Mucosa of rectum (tissue), 2 donors: ENCODE data around the gene EEF1AKMT2.
A peak's percentile ranks its signal among the peaks of the same experiment; 100 is the strongest.

Experiments used
- H3K27ac ChIP-seq, 2 donors: one replicate each; pipeline ENCODE4 v1.7.0; 2013; ENCODE audit warnings: inconsistent platforms in 2 of 2, low read depth in 2 of 2, low read length in 2 of 2
- H3K27me3 ChIP-seq, 2 donors: one replicate each; pipeline ENCODE4 v1.7.0; 2013; ENCODE audit warnings: low read length in 2 of 2; ENCODE audit not compliant: control insufficient read depth in 2 of 2, insufficient read depth in 2 of 2
- H3K36me3 ChIP-seq, 2 donors: one replicate each; pipeline ENCODE4 v1.7.0; 2013; ENCODE audit warnings: low read length in 2 of 2; ENCODE audit not compliant: control insufficient read depth in 2 of 2, insufficient read depth in 2 of 2
- H3K4me1 ChIP-seq, 2 donors: one replicate each; pipeline ENCODE4 v1.7.0; 2013; ENCODE audit warnings: low read length in 2 of 2, mild to moderate bottlenecking in 1 of 2; ENCODE audit not compliant: control insufficient read depth in 2 of 2, insufficient read depth in 2 of 2
- H3K4me3 ChIP-seq, 2 donors: one replicate each; pipeline ENCODE4 v1.7.0; 2013; ENCODE audit warnings: low read length in 2 of 2
- H3K9ac ChIP-seq, 2 donors: one replicate each; pipeline ENCODE4 v1.7.0; 2013; ENCODE audit warnings: low read length in 2 of 2, low read depth in 1 of 2, mild to moderate bottlenecking in 1 of 2
- H3K9me3 ChIP-seq, 2 donors: one replicate each; pipeline ENCODE4 v1.7.0; 2013; ENCODE audit warnings: low read length in 2 of 2; ENCODE audit not compliant: control insufficient read depth in 2 of 2
- donor health status: healthy.
- donor health status: Normal muscosa, but diverticular disease.

Gene EEF1AKMT2

GRCh38 chr10:124732931-124733570 is 58.6 kb downstream of the EEF1AKMT2 start:
- no peaks in the 10 kb centered on the region for H3K9me3 ChIP-seq
- peaks cover 81 to 83% of the 10 kb centered on the region in 2 donors for H3K4me1 ChIP-seq
- H3K27me3 ChIP-seq = no peaks in the 10 kb centered on the region
- peak overlapping the region in 1 of 2 donors; percentile 4 for H3K4me3 ChIP-seq
- peaks cover 0 to 6% of the 10 kb centered on the region in 2 donors for H3K36me3 ChIP-seq
- peak overlapping the region in 1 of 2 donors; percentile 36 for H3K9ac ChIP-seq
- H3K27ac ChIP-seq = peak overlapping the region; percentile 59 to 69

DNA sequence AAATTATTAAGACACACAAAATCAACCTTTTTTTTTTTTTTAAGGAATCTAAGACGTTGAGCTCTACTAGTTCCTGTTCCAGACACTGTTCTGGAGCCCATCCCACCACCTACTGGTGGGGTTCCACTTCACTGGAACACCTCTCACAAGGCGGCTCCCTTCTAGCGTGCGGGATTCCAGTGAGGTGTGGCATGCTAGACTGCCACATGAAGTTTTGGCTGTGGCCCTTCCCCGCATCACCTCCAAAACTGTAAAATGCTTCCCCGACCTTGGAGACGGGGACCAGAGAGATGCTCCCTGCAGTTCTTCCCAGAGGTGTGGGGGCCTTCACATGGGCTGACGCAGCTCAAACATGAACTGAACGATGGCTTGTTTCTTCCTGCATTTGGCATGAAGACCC is 60.1 kb downstream of the EEF1AKMT2 start:
- peaks cover 78 to 81% of the 10 kb centered on the region in 2 donors for H3K4me1 ChIP-seq
- H3K27ac ChIP-seq = peak overlapping the region in 1 of 2 donors; percentile 27
- H3K9ac ChIP-seq = no peak overlapping the region
- H3K4me3 ChIP-seq = no peak overlapping the region
- H3K9me3 ChIP-seq = no peaks in the 10 kb centered on the region
- peaks cover 0 to 6% of the 10 kb centered on the region in 2 donors for H3K36me3 ChIP-seq
- no peaks in the 10 kb centered on the region for H3K27me3 ChIP-seq

DNA sequence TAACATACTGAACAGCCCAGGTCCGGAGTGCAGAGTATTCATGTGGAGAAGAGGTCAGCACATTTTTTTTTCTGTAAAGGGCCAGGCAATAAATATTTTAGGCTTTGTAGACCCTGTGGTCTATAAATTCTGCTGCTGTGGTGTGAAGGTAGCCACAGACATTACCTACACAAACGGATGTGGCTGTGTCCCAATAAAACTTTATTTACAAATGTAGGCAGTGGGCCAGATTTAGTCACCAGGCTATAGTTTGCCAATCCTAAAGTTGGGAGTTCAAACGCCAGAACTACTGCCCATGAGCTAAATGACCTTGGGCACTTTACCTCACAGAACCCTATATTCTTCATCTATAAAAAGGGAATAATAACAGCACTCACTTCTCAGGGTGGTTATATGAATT is 60.9 kb downstream of the EEF1AKMT2 start:
- H3K4me1 ChIP-seq = peaks cover 71 to 81% of the 10 kb centered on the region in 2 donors
- no peak overlapping the region for H3K4me3 ChIP-seq
- H3K27ac ChIP-seq = peak overlapping the region in 1 of 2 donors; percentile 27

GRCh38 chr10:124728830-124729661 is 62.6 kb downstream of the EEF1AKMT2 start:
- H3K4me1 ChIP-seq = peaks cover 67 to 82% of the 10 kb centered on the region in 2 donors
- H3K27me3 ChIP-seq = no peaks in the 10 kb centered on the region
- peak overlapping the region; percentile 62 to 81 for H3K27ac ChIP-seq
- H3K9ac ChIP-seq = peak overlapping the region in 1 of 2 donors; percentile 21
- H3K4me3 ChIP-seq = peak overlapping the region in 1 of 2 donors; percentile 27
- peaks cover 0 to 5% of the 10 kb centered on the region in 2 donors for H3K36me3 ChIP-seq
- no peaks in the 10 kb centered on the region for H3K9me3 ChIP-seq

More for the DNA sequence above, 60.9 kb downstream of the EEF1AKMT2 start:
- Histone ChIP-seq H3K9ac (no peak overlapping the region), H3K36me3 (peaks cover 0 to 5% of the 10 kb centered on the region in 2 donors), H3K27me3 (no peaks in the 10 kb centered on the region), H3K9me3 (no peaks in the 10 kb centered on the region)

DNA sequence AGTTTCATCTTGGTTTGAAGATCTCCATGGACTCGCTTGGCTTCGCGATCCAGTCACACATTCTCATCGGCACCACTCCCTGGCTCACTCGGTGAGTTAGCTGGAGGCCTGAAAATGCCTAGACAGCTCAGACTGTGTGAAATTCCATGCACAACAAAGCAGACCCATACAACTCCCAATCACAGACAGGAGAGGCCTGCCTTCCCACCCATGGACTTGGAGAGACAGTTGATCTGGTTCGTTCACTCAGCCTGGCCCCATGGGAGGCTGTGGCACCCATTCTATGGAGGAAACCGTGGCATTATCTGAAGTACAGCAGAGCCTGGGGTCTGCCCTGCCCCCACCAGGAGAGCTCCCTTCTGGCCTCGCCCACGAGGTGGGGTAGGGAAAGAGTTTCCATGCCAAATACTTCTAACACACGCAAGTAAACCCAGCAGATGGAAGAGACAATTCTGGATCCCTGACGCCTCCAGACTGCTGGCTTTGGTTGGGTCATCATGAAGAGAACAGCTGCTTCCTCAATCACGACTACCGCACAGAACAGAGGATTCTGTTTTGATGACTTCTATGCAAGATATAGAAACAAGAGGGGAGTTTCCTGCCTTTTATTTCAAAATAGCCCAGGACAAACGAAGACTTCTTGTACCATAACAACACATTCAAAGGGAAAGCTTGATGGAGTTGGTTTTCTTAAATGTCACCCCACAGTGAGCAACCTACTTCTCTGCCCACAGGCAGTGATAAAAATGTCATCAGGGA is 63.4 kb downstream of the EEF1AKMT2 start:
- Histone ChIP-seq H3K9me3 (no peaks in the 10 kb centered on the region), H3K4me3 (peak overlapping the region in 1 of 2 donors; percentile 4), H3K27ac (peak overlapping the region; percentile 62 to 81), H3K27me3 (no peaks in the 10 kb centered on the region), H3K36me3 (peaks cover 0 to 5% of the 10 kb centered on the region in 2 donors), H3K9ac (peak overlapping the region in 1 of 2 donors; percentile 41), H3K4me1 (peaks cover 67 to 82% of the 10 kb centered on the region in 2 donors)

GRCh38 chr10:124727361-124727960 is 64.2 kb downstream of the EEF1AKMT2 start:
- Histone ChIP-seq H3K4me3 (peak overlapping the region in 1 of 2 donors; percentile 30), H3K27ac (peak overlapping the region; percentile 62 to 81), H3K36me3 (peaks cover 0 to 5% of the 10 kb centered on the region in 2 donors), H3K9ac (peak overlapping the region in 1 of 2 donors; percentile 41), H3K9me3 (no peaks in the 10 kb centered on the region), H3K4me1 (peaks cover 67 to 84% of the 10 kb centered on the region in 2 donors), H3K27me3 (no peaks in the 10 kb centered on the region)

GRCh38 chr10:124725791-124726190 is 65.9 kb downstream of the EEF1AKMT2 start:
- Histone ChIP-seq H3K27ac (no peak overlapping the region), H3K4me3 (no peak overlapping the region), H3K36me3 (peaks cover 0 to 3% of the 10 kb centered on the region in 2 donors)

DNA sequence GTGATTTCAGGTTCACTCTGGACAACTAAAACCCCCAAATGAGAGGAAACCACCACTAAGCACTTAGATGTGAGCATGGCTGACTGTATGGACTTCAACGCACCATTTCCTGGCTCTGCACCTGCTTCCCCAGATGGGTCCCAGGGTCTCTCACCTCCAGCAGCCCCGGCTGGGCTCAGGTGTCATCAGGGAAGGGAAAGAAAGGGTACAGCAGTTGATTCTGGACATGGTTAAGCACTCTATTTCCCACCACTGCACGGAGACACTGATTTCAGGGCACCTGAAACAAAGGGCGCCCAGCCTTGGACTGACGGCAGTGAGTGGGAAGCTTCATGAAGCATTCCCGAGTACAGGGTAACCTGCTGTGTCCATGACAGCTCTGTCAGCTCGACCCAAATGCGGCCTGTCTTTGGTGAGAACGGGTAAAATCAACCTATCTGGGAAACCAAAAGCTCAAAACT is 66.5 kb downstream of the EEF1AKMT2 start:
- Histone ChIP-seq H3K9ac (peak overlapping the region in 1 of 2 donors; percentile 2), H3K36me3 (peaks cover 0 to 3% of the 10 kb centered on the region in 2 donors), H3K4me1 (peaks cover 76 to 91% of the 10 kb centered on the region in 2 donors), H3K4me3 (no peak overlapping the region), H3K9me3 (no peaks in the 10 kb centered on the region), H3K27ac (peak overlapping the region; percentile 80 to 87), H3K27me3 (no peaks in the 10 kb centered on the region)

More at GRCh38 chr10:124725791-124726190, 65.9 kb downstream of the EEF1AKMT2 start:
- no peak overlapping the region for H3K9ac ChIP-seq
- H3K27me3 ChIP-seq = no peaks in the 10 kb centered on the region
- H3K9me3 ChIP-seq = no peaks in the 10 kb centered on the region
- peaks cover 80 to 93% of the 10 kb centered on the region in 2 donors for H3K4me1 ChIP-seq

GRCh38 chr10:124724279-124725027 is 67.2 kb downstream of the EEF1AKMT2 start:
- no peak overlapping the region for H3K4me3 ChIP-seq
- no peaks in the 10 kb centered on the region for H3K27me3 ChIP-seq
- peak overlapping the region; percentile 58 to 65 for H3K9ac ChIP-seq
- H3K27ac ChIP-seq = peak overlapping the region; percentile 80 to 87
- no peaks in the 10 kb centered on the region for H3K9me3 ChIP-seq
- H3K4me1 ChIP-seq = peaks cover 71 to 88% of the 10 kb centered on the region in 2 donors
- peaks cover 0 to 3% of the 10 kb centered on the region in 2 donors for H3K36me3 ChIP-seq
